H1 (cell line): ENCODE data around the gene HSD17B2. TPM values are rescaled to one million over a fixed set of nuclear protein-coding genes. Genes with fewer than 3 reads are reported as not detected.

Source experiments
- CTCF ChIA-PET: fragments of 300-600 bp; sonication (Branson Sonifier 250); formaldehyde crosslinking; loops from one replicate; lab custom pipeline; 2021; ENCODE audit not compliant: partially characterized antibody; lab: Charles Lee
- POLR2A ChIA-PET: fragments of 300-600 bp; sonication (Branson Sonifier 250); formaldehyde crosslinking; loops from one replicate; lab custom pipeline; 2021; ENCODE audit warnings: inconsistent platforms; ENCODE audit not compliant: partially characterized antibody; lab: Charles Lee
- DNase-seq, 2 experiments: peaks; one replicate each; pipeline versions ENCODE4 v3.0.0 to v3.0.0-alpha.2; 2010 to 2022; ENCODE audit warnings: low spot score in 2 of 2, low read depth in 1 of 2, mixed read lengths in 1 of 2
- FAIRE-seq: peaks from 2 replicates; lab custom pipeline; 2011; peaks lifted over from hg19 to GRCh38; lab: Jason Lieb, UNC
- H2AFZ ChIP-seq: 2 replicates; pipeline ENCODE4 v1.8.1; 2012; ENCODE audit warnings: low read length, inconsistent platforms
- H2AK5ac ChIP-seq: 2 replicates; pipeline ENCODE4 v1.6.1; 2013; ENCODE audit warnings: low read depth, low read length
- H2BK120ac ChIP-seq: replicated peaks from 2 replicates; pipeline ENCODE3; 2013; ENCODE audit warnings: low read depth, low read length, inconsistent platforms
- H2BK12ac ChIP-seq: 2 replicates; pipeline ENCODE4 v1.6.1; 2013; ENCODE audit warnings: low read depth, low read length
- H2BK15ac ChIP-seq: 2 replicates; pipeline ENCODE4 v1.6.1; 2013; ENCODE audit warnings: low read length
- H2BK20ac ChIP-seq: 2 replicates; pipeline ENCODE4 v1.6.1; 2013; ENCODE audit warnings: low read length
- H2BK5ac ChIP-seq: 2 replicates; pipeline ENCODE4 v1.6.1; 2013; ENCODE audit warnings: low read depth, low read length
- H3K14ac ChIP-seq: 2 replicates; pipeline ENCODE4 v1.6.1; 2013; ENCODE audit warnings: inconsistent platforms; ENCODE audit not compliant: insufficient read length
- H3K18ac ChIP-seq: 2 replicates; pipeline ENCODE4 v1.6.1; 2013; ENCODE audit warnings: low read length; ENCODE audit errors: extremely low read depth
- H3K23ac ChIP-seq: 2 replicates; pipeline ENCODE4 v1.6.1; 2013; ENCODE audit warnings: inconsistent platforms; ENCODE audit not compliant: insufficient read length
- H3K23me2 ChIP-seq: 2 replicates; pipeline ENCODE4 v1.6.1; 2013; ENCODE audit warnings: low read depth, low read length
- H3K27ac ChIP-seq: 2 replicates; pipeline ENCODE4 v1.6.1; 2011; ENCODE audit warnings: low read depth, low read length, inconsistent platforms
- H3K27me3 ChIP-seq, 4 experiments: replicated peaks in 1 of 4; 1 replicate in 1 of 4; 2 replicates in 3 of 4; pipeline versions ENCODE4 v1.6.1 to v1.8.1; 2011 to 2013; ENCODE audit warnings: low read length in 3 of 4, mild to moderate bottlenecking in 3 of 4, inconsistent platforms in 2 of 4, mixed read lengths in 2 of 4, moderate library complexity in 1 of 4; ENCODE audit not compliant: control insufficient read depth in 3 of 4, insufficient read depth in 3 of 4; ENCODE audit errors: extremely low read depth in 1 of 4
- H3K36me3 ChIP-seq, 4 experiments: 2 replicates each; pipeline versions ENCODE4 v1.6.1 to v1.8.1; 2011 to 2013; ENCODE audit warnings: mild to moderate bottlenecking in 4 of 4, low read length in 3 of 4, moderate library complexity in 2 of 4, control low read depth in 1 of 4, inconsistent platforms in 1 of 4; ENCODE audit not compliant: insufficient read depth in 4 of 4, control insufficient read depth in 2 of 4
- H3K4ac ChIP-seq: replicated peaks from 2 replicates; pipeline ENCODE3; 2013; ENCODE audit warnings: low read length, low read depth, mixed read lengths, inconsistent platforms; ENCODE audit not compliant: insufficient read length
- H3K4me1 ChIP-seq, 4 experiments: replicated peaks in 1 of 4; 1 replicate in 1 of 4; 2 replicates in 3 of 4; pipeline versions ENCODE4 v1.6.1 to v1.8.1; 2011 to 2013; ENCODE audit warnings: low read length in 3 of 4, inconsistent platforms in 2 of 4, mixed read lengths in 1 of 4; ENCODE audit not compliant: insufficient read depth in 4 of 4, control insufficient read depth in 3 of 4
- H3K4me2 ChIP-seq, 2 experiments: 2 replicates each; pipeline versions ENCODE4 v1.6.1 to v1.8.1; 2011 to 2013; ENCODE audit warnings: low read depth in 2 of 2, low read length in 2 of 2, control low read depth in 1 of 2, inconsistent platforms in 1 of 2, mild to moderate bottlenecking in 1 of 2; ENCODE audit not compliant: insufficient read depth in 1 of 2
- H3K4me3 ChIP-seq, 4 experiments: fragments of 200-600, 300-600 bp in 1 of 4; sonication (generic), shearing (Covaris generic), sonication (Bioruptor Twin) in 1 of 4; 2 replicates each; pipeline versions ENCODE4 v1.5.1 to v1.8.1; 2011 to 2016; ENCODE audit warnings: low read length in 4 of 4, low read depth in 3 of 4, control low read depth in 2 of 4, inconsistent platforms in 2 of 4, mild to moderate bottlenecking in 2 of 4, mixed read lengths in 1 of 4, moderate library complexity in 1 of 4; ENCODE audit not compliant: insufficient read depth in 2 of 4; ENCODE audit errors: extremely low read depth in 1 of 4
- H3K56ac ChIP-seq: replicated peaks from 2 replicates; pipeline ENCODE3; 2013; ENCODE audit warnings: low read depth, mild to moderate bottlenecking, mixed read lengths, low read length, inconsistent platforms; ENCODE audit not compliant: insufficient read length
- H3K79me1 ChIP-seq: 2 replicates; pipeline ENCODE4 v1.6.1; 2013; ENCODE audit warnings: low read depth, low read length, control low read depth
- H3K79me2 ChIP-seq, 2 experiments: 2 replicates each; pipeline versions ENCODE4 v1.6.1 to v1.8.1; 2012 to 2013; ENCODE audit warnings: low read length in 2 of 2, mild to moderate bottlenecking in 2 of 2, inconsistent platforms in 1 of 2; ENCODE audit not compliant: insufficient read depth in 2 of 2, control insufficient read depth in 1 of 2
- H3K9ac ChIP-seq, 4 experiments: replicated peaks in 1 of 4; 1 replicate in 1 of 4; 2 replicates in 3 of 4; pipeline versions ENCODE4 v1.6.1 to v1.8.1; 2011 to 2013; ENCODE audit warnings: low read depth in 3 of 4, low read length in 3 of 4, control low read depth in 2 of 4, mild to moderate bottlenecking in 2 of 4, moderate library complexity in 2 of 4, inconsistent platforms in 1 of 4; ENCODE audit errors: extremely low read depth in 1 of 4
- H3K9me3 ChIP-seq, 2 experiments: 2 replicates each; pipeline versions ENCODE4 v1.6.1 to v1.8.1; 2012 to 2013; ENCODE audit warnings: mild to moderate bottlenecking in 2 of 2, moderate library complexity in 2 of 2, control low read depth in 1 of 2, inconsistent platforms in 1 of 2, low read depth in 1 of 2, low read length in 1 of 2, mixed read lengths in 1 of 2; ENCODE audit not compliant: insufficient read depth in 2 of 2
- H4K20me1 ChIP-seq, 2 experiments: replicated peaks in 1 of 2; 2 replicates each; pipeline versions ENCODE3 to v1.8.1; 2011 to 2013; ENCODE audit warnings: inconsistent platforms in 2 of 2, low read length in 2 of 2, mild to moderate bottlenecking in 1 of 2; ENCODE audit not compliant: insufficient read depth in 2 of 2, control insufficient read depth in 1 of 2
- H4K5ac ChIP-seq: 2 replicates; pipeline ENCODE4 v1.6.1; 2013; ENCODE audit warnings: low read length, low read depth, mixed read lengths, inconsistent platforms; ENCODE audit not compliant: insufficient read length
- H4K8ac ChIP-seq: 2 replicates; pipeline ENCODE4 v1.8.0; 2013; ENCODE audit warnings: mild to moderate bottlenecking, moderate library complexity, low read length, inconsistent platforms; ENCODE audit not compliant: insufficient read depth; ENCODE audit errors: extremely low read depth
- H4K91ac ChIP-seq: replicated peaks from 2 replicates; pipeline ENCODE3; 2013; ENCODE audit warnings: low read length, mixed read lengths, inconsistent platforms; ENCODE audit not compliant: insufficient read length
- EZH2 ChIP-seq: fragments of 200-600 bp; sonication (generic); IDR thresholded peaks from 2 replicates; pipeline ENCODE4 v1.7.1; 2012; ENCODE audit warnings: low read depth, mild to moderate bottlenecking, moderate library complexity, low read length, inconsistent platforms; ENCODE audit not compliant: severe bottlenecking
- GTF2F1 ChIP-seq: IDR thresholded peaks from 2 replicates; pipeline ENCODE4 v1.6.1; 2012; ENCODE audit warnings: low read depth, low read length, improper control_type of control experiment, borderline replicate concordance
- JUND ChIP-seq: IDR thresholded peaks from 2 replicates; pipeline ENCODE4 v1.6.1; 2011; ENCODE audit warnings: mild to moderate bottlenecking, improper control_type of control experiment, low read length
- RBBP5 ChIP-seq: IDR thresholded peaks from 2 replicates; pipeline ENCODE4 v1.7.1; 2012; ENCODE audit warnings: low read depth, mild to moderate bottlenecking, inconsistent platforms, low read length, moderate library complexity, borderline replicate concordance
- TBP ChIP-seq: IDR thresholded peaks from 2 replicates; pipeline ENCODE4 v1.6.1; 2011; ENCODE audit warnings: low read depth, low read length, improper control_type of control experiment
- WGBS, 2 experiments: shearing (Covaris generic) in 1 of 2; methylation state at CpG; one replicate each; pipeline versions ENCODE4 v1.1.6 to v1.1.7; 2013 to 2015; ENCODE audit warnings: low lambda C conversion rate in 2 of 2, mixed read lengths in 2 of 2, inconsistent platforms in 1 of 2, low coverage in 1 of 2, missing lambda C conversion rate in 1 of 2; ENCODE audit not compliant: insufficient replicate concordance in 2 of 2, insufficient coverage in 1 of 2, insufficient read length in 1 of 2; ENCODE audit errors: extremely low coverage in 1 of 2, missing lambda C conversion rate in 1 of 2; 5-methylcytosine and 5-hydroxymethylcytosine counted together
- polyA plus RNA-seq, 7 experiments: library from polyadenylated mRNA; depleted of rRNA in 3 of 7; stranded (reverse) in 5 of 7; unstranded in 2 of 7; fragments of >200 nt in 5 of 7; fragments of 200-250 nt in 2 of 7; gene quantifications; 1 replicate in 5 of 7; 2 replicates in 1 of 7; 4 replicates in 1 of 7; pipeline versions ENCODE4 v1.2.1 to v1.2.3, GENCODE V29; 2011 to 2013; ENCODE audit warnings: missing spikeins in 2 of 7, mixed read lengths in 2 of 7
- total RNA-seq: library from RNA; stranded (reverse); fragmentation: NEBNext Ultra II Directional; extraction: Animal tissue kit (Norgen Biotek cat#: 25700); gene quantifications from 2 replicates; pipeline ENCODE4 v1.2.1, GENCODE V29; 2021

The HSD17B2 gene
- total and polyA plus RNA-seq, 2 of the 8 experiments (the other 6 are each of a cell fraction or from before 2014, with no cell fraction given) = not detected

DNA sequence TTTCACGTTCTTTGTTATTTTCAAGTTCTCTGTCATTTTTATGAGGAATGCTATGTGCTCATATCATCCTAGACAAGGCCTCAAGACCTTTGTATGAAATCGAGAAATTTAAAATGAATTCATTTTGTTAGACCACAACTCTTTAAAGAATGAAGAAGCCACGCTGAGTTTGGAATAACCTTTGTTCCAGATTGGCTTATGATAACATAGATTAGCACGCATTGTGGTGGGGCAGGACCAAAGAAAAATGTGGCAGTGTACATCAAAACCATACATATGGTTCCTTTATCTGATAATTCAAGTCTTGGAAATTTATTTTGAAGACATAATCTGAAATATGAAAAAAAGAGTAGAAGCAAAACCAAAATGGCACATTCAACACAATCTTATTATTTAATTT lies 2.2 kb downstream of the HSD17B2 start:
- no peak overlapping the region for H4K8ac ChIP-seq
- no peak overlapping the region for H3K14ac ChIP-seq
- no peak overlapping the region for H2AK5ac ChIP-seq
- DNase-seq = no peak
- ChIA-PET POLR2A (no interaction called here), CTCF (interaction anchor here (0.9 to 1.4 kb wide), 3 partner anchors 8 to 194 kb away, joined by 3 to 6 read pairs (median 4); no protein-coding TSS in a partner anchor)
- H3K9me3 ChIP-seq = no peaks in the 10 kb centered on the region
- no peak overlapping the region for H2BK15ac ChIP-seq
- no peak overlapping the region for H3K23ac ChIP-seq
- no peak overlapping the region for H2AFZ ChIP-seq
- no peak overlapping the region for H2BK12ac ChIP-seq
- H3K4me2 ChIP-seq = no peak overlapping the region
- no peaks in the 10 kb centered on the region; the same call in 1 of the 2 replicates for H3K23me2 ChIP-seq
- 88% methylated on average over 4 of the region's 4 CpGs; no CpG with 5 or more reads in 1 of the 2 experiments for WGBS, 2 experiments
- H4K20me1 ChIP-seq = no peaks in the 10 kb centered on the region
- no peak overlapping the region for H3K56ac ChIP-seq
- H3K18ac ChIP-seq = no peak overlapping the region
- no peak overlapping the region for H3K4me3 ChIP-seq
- no peaks in the 10 kb centered on the region; a peak in 1 of 7 replicates for H3K4me1 ChIP-seq
- no peak for FAIRE-seq
- no peaks in the 10 kb centered on the region for H3K79me2 ChIP-seq
- H4K91ac ChIP-seq = no peak overlapping the region
- no peak overlapping the region for H3K9ac ChIP-seq
- no peak overlapping the region for H2BK20ac ChIP-seq
- H2BK120ac ChIP-seq = no peak overlapping the region
- H3K36me3 ChIP-seq = no peaks in the 10 kb centered on the region
- H2BK5ac ChIP-seq = no peak overlapping the region
- H3K4ac ChIP-seq = no peak overlapping the region
- H4K5ac ChIP-seq = no peak overlapping the region
- no peaks in the 10 kb centered on the region for H3K27me3 ChIP-seq
- H3K27ac ChIP-seq = no peak overlapping the region
- no peaks in the 10 kb centered on the region for H3K79me1 ChIP-seq
- no peak for TF ChIP-seq JUND
- no peak for TF ChIP-seq RBBP5
- TF ChIP-seq GTF2F1 = no peak
- TF ChIP-seq TBP = no peak
- no peak for TF ChIP-seq EZH2
